GM19467 (cell line): ENCODE measurements around the gene PAPPA.

ENCODE experiments used
- ATAC-seq: cut with Tn5 transposase; IDR thresholded peaks from one replicate; pipeline ENCODE4 v1.9.1; 2021; ENCODE audit warnings: mild to moderate bottlenecking, moderate library complexity; ENCODE audit not compliant: unreplicated experiment

The PAPPA gene

GRCh38 chr9:116372081-116372673, 218.6 kb downstream of the PAPPA start:
- no peak for ATAC-seq

GRCh38 chr9:116372786-116373185, 219.2 kb downstream of the PAPPA start:
- no peak for ATAC-seq

GRCh38 chr9:116377179-116377798, 223.7 kb downstream of the PAPPA start:
- no peak for ATAC-seq

GRCh38 chr9:116378873-116379272, 225.3 kb downstream of the PAPPA start:
- ATAC-seq = no peak

GRCh38 chr9:116379821-116380220, 226.2 kb downstream of the PAPPA start:
- ATAC-seq = no peak

- ATAC-seq = no peak
Observed at GRCh38 chr9:116380496-116380995, 227.0 kb downstream of the PAPPA start.

GRCh38 chr9:116381350-116381749, 227.8 kb downstream of the PAPPA start:
- no peak for ATAC-seq

GRCh38 chr9:116382053-116382452, 228.5 kb downstream of the PAPPA start:
- no peak for ATAC-seq

- ATAC-seq = no peak
Observed at GRCh38 chr9:116383133-116383532, 229.5 kb downstream of the PAPPA start.

GRCh38 chr9:116383936-116384335, 230.3 kb downstream of the PAPPA start:
- no peak for ATAC-seq

GRCh38 chr9:116387934-116388698, 234.5 kb downstream of the PAPPA start:
- peak; percentile 65 for ATAC-seq

GRCh38 chr9:116389541-116390302, 236.1 kb downstream of the PAPPA start:
- no peak for ATAC-seq

- peak; percentile 58 for ATAC-seq
Observed at GRCh38 chr9:116390303-116391228, 237.0 kb downstream of the PAPPA start.

GRCh38 chr9:116391306-116391900, 237.8 kb downstream of the PAPPA start:
- no peak for ATAC-seq

GRCh38 chr9:116393198-116393597, 239.6 kb downstream of the PAPPA start:
- ATAC-seq = no peak

GRCh38 chr9:116394070-116394469, 240.5 kb downstream of the PAPPA start:
- no peak for ATAC-seq

- ATAC-seq = no peak
Observed at GRCh38 chr9:116394894-116395698, 241.5 kb downstream of the PAPPA start.

- ATAC-seq = no peak
Observed at GRCh38 chr9:116395699-116396037, 242.1 kb downstream of the PAPPA start.

- ATAC-seq = no peak
Observed at GRCh38 chr9:116403171-116403570, 249.6 kb downstream of the PAPPA start.
